HCT116 (cell line): ENCODE data around the gene XPO1. TPM values are rescaled to one million over a fixed set of nuclear protein-coding genes. Genes with fewer than 3 reads are reported as not detected.

Source experiments
- ATAC-seq: fragments of 200-7000 bp; cut with Tn5 transposase; 2 replicates; pipeline ENCODE4 v1.9.1; 2020; ENCODE audit warnings: mild to moderate bottlenecking, moderate library complexity
- BruUV-seq: library from RNA; stranded (reverse); fragments of 400-500 nt; replicated peaks from 2 replicates; lab custom pipeline; 2021; lab: Mats Ljungman, UMichigan
- CTCF ChIA-PET: fragments of 300-600 bp; sonication (Branson Sonifier 250); formaldehyde crosslinking; loops from one replicate; lab custom pipeline; 2021; ENCODE audit warnings: antibody characterized with exemption; lab: Charles Lee
- POLR2A ChIA-PET: fragments of 300-600, 350-600 bp; sonication (Branson Sonifier 250); formaldehyde crosslinking; loops from one replicate; lab custom pipeline; 2021; ENCODE audit warnings: antibody characterized with exemption; lab: Charles Lee
- RAD21 ChIA-PET, 2 experiments: fragments of 300-600 bp; sonication (Branson Sonifier 250); formaldehyde crosslinking; loops; one replicate each; lab custom pipeline; 2023; ENCODE audit warnings: low total read pairs in 2 of 2; ENCODE audit not compliant: uncharacterized antibody in 2 of 2, unreplicated experiment in 2 of 2, low non-redundant PET in 1 of 2; lab: Charles Lee
- DNase-seq: peaks from one replicate; pipeline ENCODE4 v3.0.0-alpha.2; 2010; ENCODE audit warnings: low read depth, low spot score
- H2AFZ ChIP-seq: fragments of 200-600 bp; shearing (Covaris generic), sonication (generic); 2 replicates; pipeline ENCODE4 v1.6.1; 2017; ENCODE audit warnings: low read depth, mixed run types, mixed read lengths, antibody characterized with exemption, low read length; ENCODE audit not compliant: poor library complexity, severe bottlenecking
- H3K27ac ChIP-seq: 2 replicates; pipeline ENCODE4 v1.5.1; 2012; ENCODE audit warnings: low read depth, low read length
- H3K27me3 ChIP-seq: fragments of 200-600 bp; sonication (generic); 2 replicates; pipeline ENCODE4 v1.6.1; 2016; ENCODE audit warnings: mixed run types, low read length, mixed read lengths; ENCODE audit not compliant: insufficient read depth
- H3K36me3 ChIP-seq, 2 experiments: fragments of 200-500 bp in 1 of 2; fragments of 200-600 bp in 1 of 2; sonication (Bioruptor generic) in 1 of 2; sonication (generic) in 1 of 2; 2 replicates each; pipeline versions ENCODE4 v1.5.1 to v1.6.1; 2014 to 2016; ENCODE audit warnings: low read length in 2 of 2, inconsistent platforms in 1 of 2, mixed read lengths in 1 of 2, mixed run types in 1 of 2; ENCODE audit not compliant: insufficient read depth in 2 of 2, control insufficient read depth in 1 of 2
- H3K4me1 ChIP-seq, 2 experiments: fragments of 200-600 bp in 1 of 2; sonication (generic) in 1 of 2; 2 replicates each; pipeline versions ENCODE4 v1.5.1 to v1.6.1; 2012 to 2017; ENCODE audit warnings: low read length in 2 of 2, inconsistent platforms in 1 of 2, mild to moderate bottlenecking in 1 of 2, mixed read lengths in 1 of 2, mixed run types in 1 of 2, moderate library complexity in 1 of 2; ENCODE audit not compliant: insufficient read depth in 2 of 2, control insufficient read depth in 1 of 2
- H3K4me2 ChIP-seq: fragments of 200-600 bp; sonication (generic); 2 replicates; pipeline ENCODE4 v1.6.1; 2017; ENCODE audit warnings: mixed run types, low read length, mixed read lengths
- H3K4me3 ChIP-seq, 2 experiments: fragments of 200-600 bp in 1 of 2; sonication (generic) in 1 of 2; replicated peaks in 1 of 2; 2 replicates each; pipeline ENCODE4 v1.5.1; 2011 to 2016; ENCODE audit warnings: low read length in 2 of 2, control low read depth in 1 of 2, low read depth in 1 of 2, mild to moderate bottlenecking in 1 of 2, mixed read lengths in 1 of 2, mixed run types in 1 of 2
- H3K79me2 ChIP-seq: fragments of 200-600 bp; sonication (generic); 2 replicates; pipeline ENCODE4 v1.6.1; 2017; ENCODE audit warnings: mild to moderate bottlenecking, mixed run types, low read length, moderate library complexity, mixed read lengths; ENCODE audit not compliant: insufficient read depth
- H3K9ac ChIP-seq: fragments of 200-600 bp; sonication (generic); 2 replicates; pipeline ENCODE4 v1.6.1; 2016; ENCODE audit warnings: low read length, mixed read lengths
- H3K9me2 ChIP-seq: fragments of 200-600 bp; sonication (generic), shearing (Covaris generic); 2 replicates; pipeline ENCODE4 v1.6.1; 2017; ENCODE audit warnings: mixed run types, mild to moderate bottlenecking, moderate library complexity; ENCODE audit not compliant: insufficient read depth
- H3K9me3 ChIP-seq, 2 experiments: fragments of 200-500 bp in 1 of 2; fragments of 200-600 bp in 1 of 2; sonication (Bioruptor generic) in 1 of 2; sonication (generic) in 1 of 2; 2 replicates each; pipeline ENCODE4 v1.6.1; 2014 to 2017; ENCODE audit warnings: low read length in 2 of 2, mixed read lengths in 2 of 2, inconsistent platforms in 1 of 2, low read depth in 1 of 2, mild to moderate bottlenecking in 1 of 2, mixed run types in 1 of 2, moderate library complexity in 1 of 2; ENCODE audit not compliant: control insufficient read depth in 1 of 2, insufficient read depth in 1 of 2
- H4K20me1 ChIP-seq: fragments of 200-600 bp; sonication (generic), shearing (Covaris generic); 2 replicates; pipeline ENCODE4 v1.6.1; 2017; ENCODE audit warnings: mixed run types, mild to moderate bottlenecking, moderate library complexity; ENCODE audit not compliant: insufficient read depth
- CBX3 ChIP-seq: IDR thresholded peaks from 2 replicates; pipeline ENCODE4 v1.6.1; 2012; ENCODE audit warnings: low read depth
- CEBPB ChIP-seq: IDR thresholded peaks from 2 replicates; pipeline ENCODE4 v1.6.1; 2012; ENCODE audit warnings: low read depth
- EZH2 ChIP-seq: fragments of 200-600 bp; sonication (generic); IDR thresholded peaks from 2 replicates; pipeline ENCODE4 v1.6.1; 2017; ENCODE audit warnings: antibody characterized with exemption, mixed run types
- EZH2phosphoT487 ChIP-seq: fragments of 200-600 bp; IDR thresholded peaks from 2 replicates; pipeline ENCODE4 v1.6.1; 2018; ENCODE audit warnings: antibody characterized with exemption, borderline replicate concordance
- JUND ChIP-seq: IDR thresholded peaks from 2 replicates; pipeline ENCODE4 v1.6.1; 2012
- POLR2A ChIP-seq: IDR thresholded peaks from 2 replicates; pipeline ENCODE4 v1.7.0; 2011; ENCODE audit warnings: borderline replicate concordance; ENCODE audit not compliant: insufficient read depth, insufficient read length; ENCODE audit errors: extremely low read depth
- POLR2AphosphoS5 ChIP-seq: IDR thresholded peaks from 2 replicates; pipeline ENCODE4 v1.6.1; 2011; ENCODE audit warnings: mild to moderate bottlenecking, low read depth, low read length, moderate library complexity
- RAD21 ChIP-seq: IDR thresholded peaks from 2 replicates; pipeline ENCODE4 v1.6.1; 2012; ENCODE audit warnings: low read depth, mild to moderate bottlenecking
- SP1 ChIP-seq: IDR thresholded peaks from 2 replicates; pipeline ENCODE4 v1.6.1; 2012; ENCODE audit warnings: low read depth
- SRF ChIP-seq: IDR thresholded peaks from 2 replicates; pipeline ENCODE4 v1.6.1; 2012; ENCODE audit warnings: low read depth
- TCF7L2 ChIP-seq: IDR thresholded peaks from 2 replicates; pipeline ENCODE4 v1.7.0; 2011; ENCODE audit warnings: borderline replicate concordance, inconsistent platforms; ENCODE audit not compliant: insufficient read depth, insufficient read length; ENCODE audit errors: extremely low read depth
- ZFX ChIP-seq: fragments of 450-650 bp; IDR thresholded peaks from 2 replicates; pipeline ENCODE4 v1.6.1; 2017
- ZNF274 ChIP-seq: fragments of 200-500 bp; sonication (Bioruptor generic); IDR thresholded peaks from 2 replicates; pipeline ENCODE4 v1.6.1; 2014; ENCODE audit warnings: mild to moderate bottlenecking, low read depth, low read length, inconsistent platforms
- intact Hi-C: fragments of 100-400 bp; cut with micrococcal nuclease; formaldehyde crosslinking; loops from 2 replicates; pipeline ENCODE4 v1.10.0; 2022
- total RNA-seq: library from RNA; stranded (reverse); gene quantifications from one replicate; pipeline ENCODE4 v1.2.1, GENCODE V29; 2021; ENCODE audit not compliant: unreplicated experiment
- TF ChIP-seq, protein P1 (sequence below): IDR thresholded peaks from 2 replicates; pipeline ENCODE4 v1.6.1; 2012
- TF ChIP-seq, protein P2 (sequence below), 3 experiments: fragments of 200-600 bp in 1 of 3; sonication (generic) in 1 of 3; IDR thresholded peaks in 2 of 3; conservative IDR thresholded peaks in 1 of 3; 2 replicates each; pipeline ENCODE4 v1.5.1; 2012 to 2017; ENCODE audit warnings: low read depth in 2 of 3, low read length in 2 of 3, antibody characterized with exemption in 1 of 3, borderline replicate concordance in 1 of 3, control low read depth in 1 of 3, mild to moderate bottlenecking in 1 of 3, mixed read lengths in 1 of 3, mixed run types in 1 of 3, moderate library complexity in 1 of 3; ENCODE audit not compliant: insufficient read depth in 1 of 3
- TF ChIP-seq, protein P3 (sequence below): IDR thresholded peaks from 2 replicates; pipeline ENCODE4 v1.6.1; 2011; ENCODE audit warnings: mild to moderate bottlenecking, low read length, moderate library complexity; ENCODE audit not compliant: insufficient replicate concordance; ENCODE audit errors: extremely low read depth

The XPO1 gene
- total RNA-seq, 1 experiment from 2014 or later: 184 TPM

DNA sequence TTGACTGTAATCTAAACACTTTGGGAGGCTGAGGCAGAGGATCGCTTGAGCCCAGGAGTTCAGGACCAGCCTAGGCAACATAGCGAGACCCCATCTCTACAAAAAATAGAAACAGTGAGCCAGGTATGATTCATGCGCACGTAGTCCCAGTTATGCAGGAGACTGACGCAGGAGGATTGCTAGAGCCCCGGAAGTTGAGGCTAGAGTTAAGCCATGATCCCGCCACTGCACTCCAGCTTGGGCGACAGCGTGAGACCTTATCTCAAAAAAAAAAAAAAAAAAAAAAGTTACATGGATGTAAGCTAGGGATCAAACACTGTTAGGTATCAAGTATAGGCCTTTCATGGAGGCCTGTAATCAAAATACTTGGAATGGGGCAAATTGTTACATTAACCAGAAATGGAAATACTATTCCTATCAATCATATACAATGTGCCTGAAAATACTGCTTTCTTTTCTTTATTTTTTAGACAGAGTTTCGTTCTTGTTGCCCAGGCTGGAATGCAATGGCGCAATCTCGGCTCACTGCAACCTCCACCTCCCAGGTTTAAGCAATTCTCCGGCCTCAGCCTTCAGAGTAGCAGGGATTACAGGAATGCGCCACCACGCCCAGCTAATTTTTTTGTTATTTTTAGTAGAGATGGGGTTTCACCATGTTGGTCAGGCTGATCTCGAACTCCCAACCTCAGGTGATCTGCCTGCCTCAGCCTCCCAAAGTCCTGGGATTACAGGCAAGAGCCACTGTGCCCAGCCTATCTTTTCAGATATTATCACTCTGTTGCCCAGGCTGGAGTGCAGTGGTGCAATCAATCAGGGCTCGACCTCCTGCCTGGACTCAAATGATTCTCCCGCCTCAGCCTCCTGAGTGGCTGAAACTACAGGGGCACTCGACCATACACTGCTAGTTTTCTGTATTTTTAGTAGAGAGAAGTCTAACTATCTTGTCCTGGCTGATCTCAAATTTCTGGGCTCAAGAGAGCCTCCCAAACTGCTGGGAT, 27.2 kb downstream of the XPO1 start:
- no peak; the same call in 1 of the 2 replicates for ATAC-seq
- Histone ChIP-seq H3K36me3 (peaks cover 13 to 37% of the 10 kb centered on the region in 2 experiments; a peak in 3 of 4 replicates), H3K9ac (no peak overlapping the region), H3K9me2 (no peaks in the 10 kb centered on the region), H4K20me1 (peaks cover 48% of the 10 kb centered on the region; the same call in 1 of the 2 replicates), H3K27me3 (no peaks in the 10 kb centered on the region), H2AFZ (no peak overlapping the region), H3K4me3 (no peak overlapping the region), H3K27ac (no peak overlapping the region), H3K9me3 (no peaks in the 10 kb centered on the region), H3K4me1 (no peaks in the 10 kb centered on the region), H3K79me2 (peaks cover 100% of the 10 kb centered on the region), H3K4me2 (no peak overlapping the region)
- no TSS peak for BruUV-seq
- TF ChIP-seq RAD21 (no peak), CEBPB (no peak), SRF (no peak), SP1 (no peak), EZH2 (no peak), TCF7L2 (no peak), EZH2phosphoT487 (no peak), ZNF274 (no peak), JUND (no peak), CBX3 (no peak), ZFX (no peak), POLR2AphosphoS5 (no peak), POLR2A (no peak)
- TF ChIP-seq, protein P1, sequence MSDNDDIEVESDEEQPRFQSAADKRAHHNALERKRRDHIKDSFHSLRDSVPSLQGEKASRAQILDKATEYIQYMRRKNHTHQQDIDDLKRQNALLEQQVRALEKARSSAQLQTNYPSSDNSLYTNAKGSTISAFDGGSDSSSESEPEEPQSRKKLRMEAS: no peak
- TF ChIP-seq, protein P2, sequence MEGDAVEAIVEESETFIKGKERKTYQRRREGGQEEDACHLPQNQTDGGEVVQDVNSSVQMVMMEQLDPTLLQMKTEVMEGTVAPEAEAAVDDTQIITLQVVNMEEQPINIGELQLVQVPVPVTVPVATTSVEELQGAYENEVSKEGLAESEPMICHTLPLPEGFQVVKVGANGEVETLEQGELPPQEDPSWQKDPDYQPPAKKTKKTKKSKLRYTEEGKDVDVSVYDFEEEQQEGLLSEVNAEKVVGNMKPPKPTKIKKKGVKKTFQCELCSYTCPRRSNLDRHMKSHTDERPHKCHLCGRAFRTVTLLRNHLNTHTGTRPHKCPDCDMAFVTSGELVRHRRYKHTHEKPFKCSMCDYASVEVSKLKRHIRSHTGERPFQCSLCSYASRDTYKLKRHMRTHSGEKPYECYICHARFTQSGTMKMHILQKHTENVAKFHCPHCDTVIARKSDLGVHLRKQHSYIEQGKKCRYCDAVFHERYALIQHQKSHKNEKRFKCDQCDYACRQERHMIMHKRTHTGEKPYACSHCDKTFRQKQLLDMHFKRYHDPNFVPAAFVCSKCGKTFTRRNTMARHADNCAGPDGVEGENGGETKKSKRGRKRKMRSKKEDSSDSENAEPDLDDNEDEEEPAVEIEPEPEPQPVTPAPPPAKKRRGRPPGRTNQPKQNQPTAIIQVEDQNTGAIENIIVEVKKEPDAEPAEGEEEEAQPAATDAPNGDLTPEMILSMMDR (IDR thresholded peaks at IDR 0.05 in 2 of 3, conservative IDR thresholded peaks at IDR 0.05 in 1 of 3; ENCODE audit: borderline replicate concordance in 1 of 3, insufficient read depth in 1 of 3, low read depth in 2 of 3, low read length in 2 of 3): no peak
- TF ChIP-seq, protein P3, sequence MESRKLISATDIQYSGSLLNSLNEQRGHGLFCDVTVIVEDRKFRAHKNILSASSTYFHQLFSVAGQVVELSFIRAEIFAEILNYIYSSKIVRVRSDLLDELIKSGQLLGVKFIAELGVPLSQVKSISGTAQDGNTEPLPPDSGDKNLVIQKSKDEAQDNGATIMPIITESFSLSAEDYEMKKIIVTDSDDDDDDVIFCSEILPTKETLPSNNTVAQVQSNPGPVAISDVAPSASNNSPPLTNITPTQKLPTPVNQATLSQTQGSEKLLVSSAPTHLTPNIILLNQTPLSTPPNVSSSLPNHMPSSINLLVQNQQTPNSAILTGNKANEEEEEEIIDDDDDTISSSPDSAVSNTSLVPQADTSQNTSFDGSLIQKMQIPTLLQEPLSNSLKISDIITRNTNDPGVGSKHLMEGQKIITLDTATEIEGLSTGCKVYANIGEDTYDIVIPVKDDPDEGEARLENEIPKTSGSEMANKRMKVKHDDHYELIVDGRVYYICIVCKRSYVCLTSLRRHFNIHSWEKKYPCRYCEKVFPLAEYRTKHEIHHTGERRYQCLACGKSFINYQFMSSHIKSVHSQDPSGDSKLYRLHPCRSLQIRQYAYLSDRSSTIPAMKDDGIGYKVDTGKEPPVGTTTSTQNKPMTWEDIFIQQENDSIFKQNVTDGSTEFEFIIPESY: no peak
- no peak for DNase-seq
- ChIA-PET RAD21 (no interaction called here), CTCF (no interaction called here), POLR2A (no interaction called here)
- intact Hi-C loops: no loop called here
